Loucy (cell line): ENCODE measurements around the gene PREX1.

Source experiments
- H2AFZ ChIP-seq: fragments of 200-600 bp; sonication (generic); 2 replicates; pipeline ENCODE4 v1.6.0; 2016; ENCODE audit warnings: antibody characterized with exemption, mild to moderate bottlenecking, low read length, moderate library complexity
- H3F3A ChIP-seq: fragments of 200-600 bp; 2 replicates; pipeline ENCODE4 v1.6.0; 2016; ENCODE audit warnings: antibody characterized with exemption, low read depth, mild to moderate bottlenecking
- H3K27me3 ChIP-seq: fragments of 200-600 bp; sonication (generic); 2 replicates; pipeline ENCODE4 v1.6.1; 2014; ENCODE audit warnings: low read length, mild to moderate bottlenecking; ENCODE audit not compliant: insufficient read depth, poor library complexity, severe bottlenecking
- H3K36me3 ChIP-seq: fragments of 200-600 bp; sonication (generic); 2 replicates; pipeline ENCODE4 v1.6.1; 2016; ENCODE audit warnings: low read length; ENCODE audit not compliant: insufficient read depth
- H3K4me1 ChIP-seq: fragments of 200-600 bp; sonication (generic); 2 replicates; pipeline ENCODE4 v1.5.1; 2014; ENCODE audit warnings: low read length, mild to moderate bottlenecking; ENCODE audit not compliant: insufficient read depth, poor library complexity, severe bottlenecking
- H3K4me2 ChIP-seq: fragments of 200-600 bp; sonication (generic); 2 replicates; pipeline ENCODE4 v1.6.0; 2014; ENCODE audit warnings: antibody characterized with exemption, low read length, low read depth, mild to moderate bottlenecking; ENCODE audit not compliant: poor library complexity, severe bottlenecking
- H3K4me3 ChIP-seq: fragments of 200-600 bp; sonication (generic); 2 replicates; pipeline ENCODE4 v1.5.1; 2014; ENCODE audit warnings: low read length, mild to moderate bottlenecking, mixed read lengths; ENCODE audit not compliant: poor library complexity, severe bottlenecking
- H3K79me2 ChIP-seq: fragments of 200-600 bp; sonication (generic); 2 replicates; pipeline ENCODE4 v1.6.1; 2014; ENCODE audit warnings: low read length; ENCODE audit not compliant: insufficient read depth
- H3K9ac ChIP-seq: fragments of 200-600 bp; sonication (generic); 2 replicates; pipeline ENCODE4 v1.6.0; 2014; ENCODE audit warnings: mild to moderate bottlenecking, low read depth, low read length, moderate library complexity; ENCODE audit not compliant: poor library complexity, severe bottlenecking
- H3K9me2 ChIP-seq: fragments of 200-600 bp; sonication (generic); replicated peaks from 2 replicates; pipeline ENCODE4 v1.6.1; 2016; ENCODE audit warnings: low read depth, low read length, mixed read lengths
- H3K9me3 ChIP-seq: fragments of 200-600 bp; sonication (generic); 2 replicates; pipeline ENCODE4 v1.6.1; 2014; ENCODE audit warnings: mild to moderate bottlenecking, antibody characterized with exemption, low read length, low read depth; ENCODE audit not compliant: insufficient read depth
- H4K20me1 ChIP-seq: fragments of 200-600 bp; sonication (generic); 2 replicates; pipeline ENCODE4 v1.6.0; 2014; ENCODE audit warnings: antibody characterized with exemption, low read length, mild to moderate bottlenecking; ENCODE audit not compliant: insufficient read depth, poor library complexity, severe bottlenecking
- CTCF ChIP-seq: fragments of 200-600 bp; sonication (generic); conservative IDR thresholded peaks from 2 replicates; pipeline ENCODE4 v1.5.1; 2014; ENCODE audit warnings: mild to moderate bottlenecking, antibody characterized with exemption, low read length
- EZH2phosphoT487 ChIP-seq: fragments of 200-600 bp; IDR thresholded peaks from 2 replicates; pipeline ENCODE4 v1.6.1; 2018; ENCODE audit warnings: antibody characterized with exemption, mild to moderate bottlenecking, moderate library complexity, borderline replicate concordance

Gene PREX1

GRCh38 chr20:48653706-48654051 is 174.1 kb downstream of the PREX1 start:
- no peaks in the 10 kb centered on the region for H4K20me1 ChIP-seq
- no peaks in the 10 kb centered on the region for H3K79me2 ChIP-seq
- no peak overlapping the region for H3K9ac ChIP-seq
- no peak overlapping the region for H3K4me3 ChIP-seq
- TF ChIP-seq CTCF (no peak), EZH2phosphoT487 (no peak)
- no peaks in the 10 kb centered on the region for H3K9me3 ChIP-seq
- H3K9me2 ChIP-seq: no peaks in the 10 kb centered on the region
- H3K36me3 ChIP-seq: peaks cover 59% of the 10 kb centered on the region; the same call in 1 of the 2 replicates
- H3K4me1 ChIP-seq: no peaks in the 10 kb centered on the region
- no peak overlapping the region for H2AFZ ChIP-seq
- no peaks in the 10 kb centered on the region for H3F3A ChIP-seq
- H3K27me3 ChIP-seq: no peaks in the 10 kb centered on the region
- no peak overlapping the region for H3K4me2 ChIP-seq

DNA sequence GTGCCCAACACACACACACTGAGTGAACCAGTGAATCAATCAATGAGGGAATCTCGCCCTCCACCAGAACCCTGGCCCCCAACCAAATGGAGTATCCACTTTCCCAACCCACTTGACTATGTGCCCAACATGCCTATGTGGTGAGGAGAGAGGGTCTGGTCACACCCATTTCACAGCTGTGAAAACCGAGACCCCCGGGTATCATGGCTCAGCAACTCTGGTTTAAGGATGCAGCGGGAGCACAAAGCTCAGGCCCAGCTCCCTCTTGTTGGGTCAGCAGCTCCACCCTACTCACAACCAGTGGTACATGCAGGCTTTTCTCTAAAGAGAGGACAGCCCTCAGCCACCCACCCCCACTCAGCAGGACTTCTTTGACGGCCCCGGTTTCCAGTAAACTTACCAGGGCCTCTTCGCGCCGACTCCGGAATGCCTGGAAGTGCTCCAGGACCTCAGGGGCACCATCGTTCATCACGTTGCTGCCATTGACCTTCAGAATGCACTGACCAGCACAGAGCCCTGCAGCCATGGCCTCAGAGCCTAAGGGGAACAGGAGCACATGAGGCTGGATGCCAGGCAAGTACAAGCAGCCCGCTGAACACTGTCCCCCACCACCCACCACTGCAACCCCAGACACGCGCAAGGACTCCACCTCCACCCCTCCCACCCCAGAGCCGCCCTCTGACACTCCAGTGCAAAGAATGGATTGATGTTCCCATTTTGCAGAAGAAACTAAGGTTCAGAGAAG is 174.7 kb downstream of the PREX1 start:
- Histone ChIP-seq H4K20me1 (no peaks in the 10 kb centered on the region), H3F3A (no peaks in the 10 kb centered on the region), H3K4me2 (no peak overlapping the region), H3K79me2 (no peaks in the 10 kb centered on the region), H3K27me3 (no peaks in the 10 kb centered on the region), H3K9ac (no peak overlapping the region), H3K36me3 (peaks cover 62% of the 10 kb centered on the region; the same call in 1 of the 2 replicates), H2AFZ (no peak overlapping the region), H3K9me2 (no peaks in the 10 kb centered on the region), H3K4me1 (no peaks in the 10 kb centered on the region), H3K9me3 (no peaks in the 10 kb centered on the region), H3K4me3 (no peak overlapping the region)
- TF ChIP-seq CTCF (no peak), EZH2phosphoT487 (no peak)

DNA sequence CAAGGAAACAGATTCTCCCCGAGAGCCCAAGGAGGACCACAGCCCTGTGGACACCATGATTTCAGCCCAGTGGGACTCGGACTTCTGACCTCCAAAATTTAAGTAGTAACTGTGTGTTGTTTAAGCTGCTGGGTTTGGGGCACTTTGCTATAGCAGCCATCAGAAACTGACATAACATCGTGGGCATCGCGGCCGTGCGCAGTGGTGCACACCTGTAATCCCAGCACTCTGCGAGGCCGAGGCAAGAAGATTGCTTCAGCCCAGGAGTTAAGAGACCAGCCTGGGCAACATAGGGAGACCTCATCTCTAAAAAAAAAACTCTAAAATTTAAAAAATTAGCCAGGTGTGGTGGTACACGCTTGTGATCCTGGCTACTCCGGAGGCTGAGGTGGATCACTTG is 175.8 kb downstream of the PREX1 start:
- H3K4me3 ChIP-seq: no peak overlapping the region
- H4K20me1 ChIP-seq: no peaks in the 10 kb centered on the region
- no peak overlapping the region for H2AFZ ChIP-seq
- no peaks in the 10 kb centered on the region for H3K4me1 ChIP-seq
- no peaks in the 10 kb centered on the region for H3K27me3 ChIP-seq
- H3K36me3 ChIP-seq: peaks cover 57% of the 10 kb centered on the region; the same call in 1 of the 2 replicates
- no peaks in the 10 kb centered on the region for H3K9me2 ChIP-seq
- no peak overlapping the region for H3K9ac ChIP-seq
- TF ChIP-seq EZH2phosphoT487 (no peak), CTCF (no peak)
- no peaks in the 10 kb centered on the region for H3F3A ChIP-seq
- H3K9me3 ChIP-seq: no peaks in the 10 kb centered on the region
- H3K4me2 ChIP-seq: no peak overlapping the region
- no peaks in the 10 kb centered on the region for H3K79me2 ChIP-seq
